Tibial nerve (tissue), 4 donors: ENCODE data around the gene ASTN2.

Experiments used
- EP300 ChIP-seq, 2 donors: sonication (generic); formaldehyde crosslinking; IDR thresholded peaks; one replicate each; pipeline ENCODE4 v1.6.1; 2017; ENCODE audit warnings: antibody characterized with exemption in 2 of 2, mild to moderate bottlenecking in 1 of 2
- POLR2A ChIP-seq, 2 donors: fragments of 450-650 bp; IDR thresholded peaks; one replicate each; pipeline ENCODE4 v1.6.1; 2017; ENCODE audit warnings: antibody characterized with exemption in 2 of 2, mild to moderate bottlenecking in 2 of 2, moderate library complexity in 2 of 2
- TF ChIP-seq, protein P1 (sequence below), 5 experiments: fragments of 200-600 bp in 3 of 5; fragments of 450-650 bp in 2 of 5; sonication (generic) in 3 of 5; IDR thresholded peaks; one replicate each; pipeline ENCODE4 v1.5.1; 2016 to 2019; ENCODE audit warnings: antibody characterized with exemption in 5 of 5, mild to moderate bottlenecking in 3 of 5, moderate library complexity in 2 of 5

DNA sequence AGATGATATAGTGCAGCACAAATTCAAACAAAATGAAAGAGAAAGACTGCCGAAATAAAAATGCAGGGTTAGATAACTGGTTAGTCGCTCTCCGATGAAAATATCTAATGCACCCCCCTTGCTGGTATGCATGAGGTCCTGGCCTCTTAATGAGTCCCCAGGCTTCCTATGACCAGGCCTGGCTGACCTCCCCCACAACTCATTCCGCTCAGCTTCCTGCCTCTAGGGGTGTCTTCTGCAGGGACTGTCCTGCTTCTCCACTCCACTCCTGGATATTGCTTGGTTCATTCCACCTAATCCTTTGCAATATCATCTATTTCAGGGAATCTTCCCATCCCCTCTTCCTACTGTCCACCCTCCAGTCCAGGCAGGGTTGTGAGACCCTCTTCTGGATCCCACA, 341.8 kb downstream of the ASTN2 start:
- TF ChIP-seq POLR2A (IDR thresholded peaks at IDR 0.05) (no peak), EP300 (IDR thresholded peaks at IDR 0.05) (no peak)
- TF ChIP-seq, protein P1, sequence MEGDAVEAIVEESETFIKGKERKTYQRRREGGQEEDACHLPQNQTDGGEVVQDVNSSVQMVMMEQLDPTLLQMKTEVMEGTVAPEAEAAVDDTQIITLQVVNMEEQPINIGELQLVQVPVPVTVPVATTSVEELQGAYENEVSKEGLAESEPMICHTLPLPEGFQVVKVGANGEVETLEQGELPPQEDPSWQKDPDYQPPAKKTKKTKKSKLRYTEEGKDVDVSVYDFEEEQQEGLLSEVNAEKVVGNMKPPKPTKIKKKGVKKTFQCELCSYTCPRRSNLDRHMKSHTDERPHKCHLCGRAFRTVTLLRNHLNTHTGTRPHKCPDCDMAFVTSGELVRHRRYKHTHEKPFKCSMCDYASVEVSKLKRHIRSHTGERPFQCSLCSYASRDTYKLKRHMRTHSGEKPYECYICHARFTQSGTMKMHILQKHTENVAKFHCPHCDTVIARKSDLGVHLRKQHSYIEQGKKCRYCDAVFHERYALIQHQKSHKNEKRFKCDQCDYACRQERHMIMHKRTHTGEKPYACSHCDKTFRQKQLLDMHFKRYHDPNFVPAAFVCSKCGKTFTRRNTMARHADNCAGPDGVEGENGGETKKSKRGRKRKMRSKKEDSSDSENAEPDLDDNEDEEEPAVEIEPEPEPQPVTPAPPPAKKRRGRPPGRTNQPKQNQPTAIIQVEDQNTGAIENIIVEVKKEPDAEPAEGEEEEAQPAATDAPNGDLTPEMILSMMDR (IDR thresholded peaks at IDR 0.05) = no peak
